Naive thymus-derived CD4-positive, alpha-beta T cell (primary cell): ENCODE results near the gene TRIB2. TPM values are rescaled to one million over a fixed set of nuclear protein-coding genes. Genes with fewer than 3 reads are reported as not detected.

Source experiments
- ATAC-seq: fragments of 150-1000 bp; cut with Tn5 transposase; 2 replicates; pipeline ENCODE4 v1.10.0; 2021; ENCODE audit warnings: mild to moderate bottlenecking, moderate library complexity
- CTCF ChIA-PET: fragments of 350-600 bp; sonication (Branson Sonifier 250); formaldehyde crosslinking; loops from one replicate; lab custom pipeline; 2021; ENCODE audit warnings: antibody characterized with exemption; lab: Charles Lee
- POLR2A ChIA-PET: fragments of 350-600 bp; sonication (Branson Sonifier 250); formaldehyde crosslinking; loops from one replicate; lab custom pipeline; 2021; ENCODE audit warnings: antibody characterized with exemption, inconsistent platforms; lab: Charles Lee
- DNase-seq, 9 donors: peaks; one replicate each; pipeline versions ENCODE4 v3.0.0 to v3.0.0-alpha.2; 2020 to 2022; ENCODE audit warnings: mixed read lengths in 1 of 9
- H3K27ac ChIP-seq: one replicate; pipeline ENCODE4 v1.7.0; 2013; ENCODE audit warnings: mild to moderate bottlenecking, low read depth, low read length, moderate library complexity
- H3K27me3 ChIP-seq, 2 donors: one replicate each; pipeline ENCODE4 v1.7.0; 2013; ENCODE audit warnings: low read length in 2 of 2, mild to moderate bottlenecking in 2 of 2, moderate library complexity in 2 of 2; ENCODE audit not compliant: control insufficient read depth in 2 of 2, insufficient read depth in 2 of 2
- H3K36me3 ChIP-seq, 3 experiments: 1 replicate in 2 of 3; 2 replicates in 1 of 3; pipeline ENCODE4 v1.7.0; 2013; ENCODE audit warnings: low read length in 3 of 3, mild to moderate bottlenecking in 3 of 3, moderate library complexity in 1 of 3; ENCODE audit not compliant: insufficient read depth in 3 of 3, control insufficient read depth in 2 of 3
- H3K4me1 ChIP-seq, 2 donors: one replicate each; pipeline ENCODE4 v1.7.0; 2013; ENCODE audit warnings: low read length in 2 of 2, mild to moderate bottlenecking in 2 of 2, moderate library complexity in 1 of 2; ENCODE audit not compliant: control insufficient read depth in 2 of 2, insufficient read depth in 2 of 2
- H3K4me3 ChIP-seq: 2 replicates; pipeline ENCODE4 v1.7.0; 2013; ENCODE audit warnings: mild to moderate bottlenecking, low read length
- H3K9me3 ChIP-seq, 3 experiments: 1 replicate in 2 of 3; 2 replicates in 1 of 3; pipeline ENCODE4 v1.7.0; 2013; ENCODE audit warnings: low read length in 3 of 3; ENCODE audit not compliant: control insufficient read depth in 2 of 3
- H3K27ac Mint-ChIP-seq, 9 donors: one replicate each; pipeline ENCODE4 v1.8.0; 2020 to 2022; ENCODE audit warnings: mixed read lengths in 9 of 9, mild to moderate bottlenecking in 8 of 9, moderate library complexity in 5 of 9, inconsistent platforms in 2 of 9
- H3K27me3 Mint-ChIP-seq, 5 donors: one replicate each; pipeline ENCODE4 v1.8.0; 2021 to 2022; ENCODE audit warnings: mixed read lengths in 5 of 5, mild to moderate bottlenecking in 1 of 5
- H3K36me3 Mint-ChIP-seq, 5 donors: one replicate each; pipeline ENCODE4 v1.8.0; 2020 to 2022; ENCODE audit warnings: mixed read lengths in 5 of 5, mild to moderate bottlenecking in 3 of 5, inconsistent platforms in 1 of 5
- H3K4me1 Mint-ChIP-seq, 7 donors: one replicate each; pipeline ENCODE4 v1.8.0; 2020 to 2022; ENCODE audit warnings: mixed read lengths in 7 of 7, mild to moderate bottlenecking in 3 of 7, inconsistent platforms in 1 of 7
- H3K4me3 Mint-ChIP-seq, 10 donors: one replicate each; pipeline ENCODE4 v1.8.0; 2020 to 2022; ENCODE audit warnings: mild to moderate bottlenecking in 10 of 10, mixed read lengths in 10 of 10, moderate library complexity in 6 of 10, inconsistent platforms in 2 of 10
- H3K9me3 Mint-ChIP-seq, 11 donors: one replicate each; pipeline ENCODE4 v1.8.0; 2020 to 2022; ENCODE audit warnings: mixed read lengths in 11 of 11, mild to moderate bottlenecking in 4 of 11, inconsistent platforms in 1 of 11, moderate library complexity in 1 of 11
- intact Hi-C, 2 donors: fragments of 100-400 bp; cut with micrococcal nuclease; formaldehyde crosslinking; loops; one replicate each; pipeline ENCODE4 v1.15.1; 2023
- polyA plus RNA-seq, 2 donors: library from polyadenylated mRNA; unstranded; fragments of 300-500 nt; fragmentation: Illumina TruSeq; gene quantifications; one replicate each; pipeline ENCODE4 v1.2.3, GENCODE V29; 2021
- total RNA-seq, 6 experiments: library from RNA in 5 of 6; stranded (reverse) in 5 of 6; gene quantifications; 1 replicate in 5 of 6; 2 replicates in 1 of 6; pipeline ENCODE4 v1.2.3 and lab custom pipeline; 2021 to 2026

The TRIB2 gene
- total and polyA plus RNA-seq, 7 experiments from 2014 or later: 41.3 to 125 (median 90.7) TPM

- no peaks in the 10 kb centered on the region for H3K9me3 ChIP-seq
- Mint-ChIP-seq H3K36me3 (peaks cover 23 to 82% (median 34%) of the 10 kb centered on the region in 5 donors), H3K27me3 (no peaks in the 10 kb centered on the region), H3K4me1 (peaks cover 71 to 100% (median 96%) of the 10 kb centered on the region in 7 donors), H3K27ac (peak overlapping the region; percentile 74 to 96 (median 89)), H3K9me3 (no peaks in the 10 kb centered on the region), H3K4me3 (peak overlapping the region; percentile 63 to 92 (median 77))
- CTCF ChIA-PET: interaction anchor here (2.0 to 4.1 kb wide), 3 partner anchors 11 to 204 kb away, joined by 5 to 23 read pairs (median 14); partner anchors contain the start of gene TRIB2
- DNase-seq (no peak), ATAC-seq (no peak)
- peaks cover 19 to 81% (median 23%) of the 10 kb centered on the region in 3 experiments for H3K36me3 ChIP-seq
- peak overlapping the region; percentile 40 for H3K27ac ChIP-seq
- POLR2A ChIA-PET: interaction anchor here (1.1 to 5.5 kb wide), 2 partner anchors 10 to 19 kb away, joined by 4 to 39 read pairs; partner anchors contain the start of gene TRIB2
- peak overlapping the region; percentile 5 for H3K4me3 ChIP-seq
- H3K4me1 ChIP-seq: peaks cover 45 to 75% of the 10 kb centered on the region in 2 donors
- intact Hi-C loops: loop anchor here (1.0 to 10.0 kb wide), 4 partner anchors 7 to 1573 kb away; partner anchors contain the start of gene SLC66A3 (in 1 of the 2)
- H3K27me3 ChIP-seq: no peaks in the 10 kb centered on the region
Measured at GRCh38 chr2:12727641-12728040, 10.9 kb downstream of the TRIB2 start.

- Mint-ChIP-seq H3K9me3 (no peaks in the 10 kb centered on the region), H3K4me1 (peaks cover 73 to 99% (median 94%) of the 10 kb centered on the region in 7 donors), H3K27ac (peak overlapping the region; percentile 74 to 96 (median 89)), H3K36me3 (peaks cover 21 to 77% (median 34%) of the 10 kb centered on the region in 5 donors), H3K4me3 (peak overlapping the region; percentile 63 to 92 (median 77)), H3K27me3 (no peaks in the 10 kb centered on the region)
- ATAC-seq: peak; percentile 86
- Histone ChIP-seq H3K4me3 (peak overlapping the region; percentile 5), H3K27me3 (no peaks in the 10 kb centered on the region), H3K36me3 (peaks cover 19 to 75% (median 23%) of the 10 kb centered on the region in 3 experiments), H3K9me3 (no peaks in the 10 kb centered on the region), H3K4me1 (peaks cover 38 to 68% of the 10 kb centered on the region in 2 donors), H3K27ac (peak overlapping the region; percentile 40)
- ChIA-PET POLR2A (interaction anchor here (0.9 to 5.5 kb wide), 6 partner anchors 7 to 226 kb away, joined by 3 to 39 read pairs (median 8); partner anchors contain the start of gene TRIB2), CTCF (interaction anchor here (0.9 to 4.1 kb wide), 5 partner anchors 11 to 279 kb away, joined by 4 to 23 read pairs (median 8); partner anchors contain the start of gene TRIB2)
- DNase-seq: peak in 8 of 9 donors; percentile 32 to 88 (median 82)
- intact Hi-C loops: loop anchor here (1.0 to 10.0 kb wide), 4 partner anchors 8 to 1573 kb away; partner anchors contain the start of gene SLC66A3 (in 1 of the 2)
Measured at GRCh38 chr2:12728221-12728777, 11.6 kb downstream of the TRIB2 start.

GRCh38 chr2:12730265-12730664, 13.5 kb downstream of the TRIB2 start:
- no peaks in the 10 kb centered on the region for H3K27me3 ChIP-seq
- H3K27me3 Mint-ChIP-seq: no peaks in the 10 kb centered on the region
- ChIA-PET CTCF (interaction anchor here (4.1 kb wide), 1 partner anchor 13 kb away, joined by 23 read pairs; the partner anchor contains the start of gene TRIB2), POLR2A (interaction anchor here (2.0 to 5.5 kb wide), 3 partner anchors 8 to 13 kb away, joined by 7 to 39 read pairs (median 14); partner anchors contain the start of gene TRIB2)
- H3K36me3 ChIP-seq: peaks cover 4 to 73% (median 12%) of the 10 kb centered on the region in 3 experiments
- ATAC-seq (no peak), DNase-seq (no peak)
- no peak overlapping the region for H3K27ac ChIP-seq
- H3K9me3 Mint-ChIP-seq: no peaks in the 10 kb centered on the region
- H3K9me3 ChIP-seq: no peaks in the 10 kb centered on the region
- no peak overlapping the region for H3K4me3 ChIP-seq
- H3K4me1 Mint-ChIP-seq: peaks cover 66 to 99% (median 93%) of the 10 kb centered on the region in 7 donors
- H3K36me3 Mint-ChIP-seq: peaks cover 5 to 62% (median 26%) of the 10 kb centered on the region in 5 donors
- peak overlapping the region in 8 of 9 donors; percentile 51 to 96 (median 90) for H3K27ac Mint-ChIP-seq
- peak overlapping the region in 1 of 10 donors; percentile 38 for H3K4me3 Mint-ChIP-seq
- peaks cover 38 to 73% of the 10 kb centered on the region in 2 donors for H3K4me1 ChIP-seq
- intact Hi-C loops: no loop called here

- Histone ChIP-seq H3K27ac (no peak overlapping the region), H3K36me3 (peaks cover 0 to 72% (median 1%) of the 10 kb centered on the region in 3 experiments), H3K9me3 (no peaks in the 10 kb centered on the region), H3K4me3 (no peak overlapping the region), H3K4me1 (peaks cover 31 to 67% of the 10 kb centered on the region in 2 donors), H3K27me3 (no peaks in the 10 kb centered on the region)
- peaks cover 66 to 99% (median 92%) of the 10 kb centered on the region in 7 donors for H3K4me1 Mint-ChIP-seq
- ATAC-seq (no peak), DNase-seq (no peak)
- H3K36me3 Mint-ChIP-seq: peaks cover 3 to 58% (median 32%) of the 10 kb centered on the region in 5 donors
- H3K4me3 Mint-ChIP-seq: peak overlapping the region in 4 of 10 donors; percentile 2 to 27 (median 12)
- H3K9me3 Mint-ChIP-seq: no peaks in the 10 kb centered on the region
- intact Hi-C loops: no loop called here
- no peaks in the 10 kb centered on the region for H3K27me3 Mint-ChIP-seq
- ChIA-PET CTCF (interaction anchor here (1.1 kb wide), 1 partner anchor 276 kb away, joined by 3 read pairs; no protein-coding TSS in a partner anchor), POLR2A (no interaction called here)
- peak overlapping the region; percentile 19 to 90 (median 73) for H3K27ac Mint-ChIP-seq
Measured at GRCh38 chr2:12731701-12732280, 15.1 kb downstream of the TRIB2 start.

GRCh38 chr2:12732651-12733050, 15.9 kb downstream of the TRIB2 start:
- CTCF ChIA-PET: interaction anchor here (0.5 to 1.3 kb wide), 4 partner anchors 13 to 869 kb away, joined by 3 to 5 read pairs (median 4); no protein-coding TSS in a partner anchor
- intact Hi-C loops: no loop called here
- Mint-ChIP-seq H3K36me3 (peaks cover 4 to 60% (median 37%) of the 10 kb centered on the region in 5 donors), H3K4me3 (peak overlapping the region in 1 of 10 donors; percentile 34), H3K27ac (peak overlapping the region in 6 of 9 donors; percentile 44 to 90 (median 81)), H3K27me3 (no peaks in the 10 kb centered on the region), H3K4me1 (peaks cover 58 to 98% (median 90%) of the 10 kb centered on the region in 7 donors), H3K9me3 (no peaks in the 10 kb centered on the region)
- DNase-seq: no peak
- peaks cover 27 to 63% of the 10 kb centered on the region in 2 donors for H3K4me1 ChIP-seq
- H3K4me3 ChIP-seq: no peak overlapping the region
- H3K9me3 ChIP-seq: no peaks in the 10 kb centered on the region
- POLR2A ChIA-PET: no interaction called here
- H3K27ac ChIP-seq: no peak overlapping the region
- H3K27me3 ChIP-seq: no peaks in the 10 kb centered on the region
- no peak for ATAC-seq
- H3K36me3 ChIP-seq: peaks cover 0 to 75% (median 3%) of the 10 kb centered on the region in 3 experiments

GRCh38 chr2:12733846-12734245, 17.1 kb downstream of the TRIB2 start:
- Histone ChIP-seq H3K4me1 (peaks cover 15 to 51% of the 10 kb centered on the region in 2 donors), H3K36me3 (peaks cover 0 to 86% (median 11%) of the 10 kb centered on the region in 3 experiments), H3K4me3 (no peak overlapping the region), H3K9me3 (no peaks in the 10 kb centered on the region), H3K27ac (peak overlapping the region; percentile 18), H3K27me3 (no peaks in the 10 kb centered on the region)
- Mint-ChIP-seq H3K27ac (peak overlapping the region in 6 of 9 donors; percentile 38 to 84 (median 64)), H3K36me3 (peaks cover 11 to 59% (median 39%) of the 10 kb centered on the region in 5 donors), H3K4me1 (peaks cover 49 to 92% (median 79%) of the 10 kb centered on the region in 7 donors), H3K4me3 (no peak overlapping the region), H3K27me3 (no peaks in the 10 kb centered on the region), H3K9me3 (no peaks in the 10 kb centered on the region)
- ATAC-seq (no peak), DNase-seq (no peak)
- ChIA-PET CTCF (interaction anchor here (0.9 to 1.3 kb wide), 3 partner anchors 13 to 197 kb away, joined by 3 to 4 read pairs (median 3); no protein-coding TSS in a partner anchor), POLR2A (no interaction called here)
- intact Hi-C loops: no loop called here
